DMS 273 (cell line): ENCODE results near the gene SPDYE2B.
"Not testable (repeated sequence)": the region's sequence is repeated elsewhere in the genome, so short reads cannot be mapped to it uniquely, and the experiment has no call there.

Source experiments
- DNase-seq: peaks from one replicate; lab custom pipeline; 2025; ENCODE audit not compliant: unreplicated experiment; lab: John Stamatoyannopoulos, UW

Gene SPDYE2B

DNA sequence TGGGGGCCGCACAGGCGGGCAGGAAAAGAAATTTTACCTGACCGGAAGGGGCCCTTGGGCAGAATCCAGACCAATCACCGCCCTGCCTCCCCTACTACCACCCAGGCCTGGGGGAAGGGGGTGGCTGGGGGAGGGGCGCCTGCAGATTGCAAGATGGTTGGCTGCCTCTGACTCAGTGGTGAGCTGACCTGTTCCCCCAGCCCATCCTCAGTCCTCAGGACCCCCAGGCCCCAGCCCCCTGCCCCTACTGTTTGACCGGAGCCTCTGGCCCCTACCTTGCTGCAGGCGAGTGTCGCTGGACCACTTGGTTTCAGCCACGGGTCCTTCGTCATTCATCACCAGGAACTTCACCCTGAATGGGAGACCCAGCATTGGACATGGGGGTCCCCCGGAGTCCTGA lies 11.3 kb upstream of the SPDYE2B start:
- DNase-seq = not testable (repeated sequence)

DNA sequence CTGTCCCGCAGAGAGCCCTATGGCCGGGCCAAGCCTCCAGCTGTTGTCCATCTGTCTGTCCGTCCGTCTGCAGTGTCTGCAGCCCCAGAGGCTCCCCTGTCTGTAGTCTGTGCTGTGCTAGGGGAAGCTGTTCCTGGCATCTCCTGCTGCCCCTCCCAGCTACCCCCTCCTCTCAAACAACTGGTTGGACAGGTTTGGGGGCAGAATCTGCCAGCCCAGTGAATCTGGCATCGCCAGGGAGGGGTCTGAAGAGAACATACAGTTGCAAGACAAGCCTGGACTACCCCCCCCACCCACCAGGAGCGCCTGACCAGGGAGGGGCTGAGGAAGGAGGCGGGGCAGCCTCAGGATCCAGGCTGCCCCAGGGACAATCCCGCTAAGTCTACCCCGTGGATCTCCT lies 7.4 kb upstream of the SPDYE2B start, which contains the start of gene UPK3BL1:
UPK3BL1 (minus strand) TSS at position 101 of the 400 bp plus-strand sequence; CDS start at position 51, 50 bp downstream.
- DNase-seq = not testable (repeated sequence)

DNA sequence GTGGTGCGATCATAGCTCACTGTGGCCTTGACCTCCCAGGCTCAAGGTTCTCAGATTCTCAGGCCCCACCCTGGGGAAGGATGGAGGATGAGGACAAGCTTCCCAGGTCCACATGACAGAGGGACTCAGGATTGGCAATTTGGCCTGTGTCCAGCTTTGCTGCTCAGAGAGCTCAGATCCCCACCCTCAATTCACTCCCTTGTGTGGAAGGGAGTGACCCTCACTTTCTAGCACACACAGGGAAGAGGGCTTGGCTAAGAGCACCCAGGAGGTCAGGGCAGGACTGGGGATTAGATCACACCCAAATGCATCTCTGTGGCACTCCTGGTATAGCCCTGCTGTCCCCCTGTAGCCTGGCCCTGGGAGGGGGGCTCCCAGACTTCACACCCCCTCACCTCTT lies 6.7 kb upstream of the SPDYE2B start:
- DNase-seq = not testable (repeated sequence)

- not testable (repeated sequence) for DNase-seq
Observed at GRCh38 chr7:102647813-102648212, 2.3 kb upstream of the SPDYE2B start.

GRCh38 chr7:102664765-102665164 lies 14.6 kb downstream of the SPDYE2B start:
- not testable (repeated sequence) for DNase-seq

DNA sequence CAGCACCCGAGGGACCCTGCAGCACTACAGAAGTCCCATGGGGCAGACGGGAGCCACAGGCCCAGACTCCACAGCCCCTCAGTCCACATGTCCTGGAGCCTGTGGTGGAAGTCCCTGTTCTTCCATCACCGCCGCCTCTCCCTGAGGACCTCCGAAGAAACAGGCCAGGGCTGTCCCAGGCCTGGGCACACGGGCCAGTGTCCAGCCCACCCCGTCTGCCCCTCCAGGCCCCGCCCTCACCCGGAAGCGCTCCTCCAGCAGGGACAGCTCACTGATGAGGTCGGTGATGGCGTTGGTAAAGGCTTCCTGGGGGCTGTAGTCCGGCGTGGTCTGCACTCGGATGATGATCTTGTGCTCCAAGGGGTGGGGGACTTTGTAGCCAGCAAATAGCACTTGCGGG lies 16.7 kb downstream of the SPDYE2B start:
- not testable (repeated sequence) for DNase-seq

- DNase-seq = not testable (repeated sequence)
Observed at GRCh38 chr7:102667523-102667922, 17.4 kb downstream of the SPDYE2B start.

- DNase-seq = not testable (repeated sequence)
Observed at GRCh38 chr7:102671166-102671955, 21.2 kb downstream of the SPDYE2B start, which contains the start of gene POLR2J2. Gene POLR2J2 (minus strand): TSS chr7:102671663. CDS start chr7:102671601, 62 bp downstream.

- DNase-seq = not testable (repeated sequence)
Observed at GRCh38 chr7:102671956-102672307, 21.8 kb downstream of the SPDYE2B start.

- DNase-seq = not testable (repeated sequence)
Observed at GRCh38 chr7:102673447-102674067, 23.4 kb downstream of the SPDYE2B start.

- DNase-seq = not testable (repeated sequence)
Observed at GRCh38 chr7:102675545-102675944, 25.4 kb downstream of the SPDYE2B start.

GRCh38 chr7:102680780-102681179 lies 30.7 kb downstream of the SPDYE2B start:
- DNase-seq = not testable (repeated sequence)

GRCh38 chr7:102682560-102682959 lies 32.4 kb downstream of the SPDYE2B start:
- not testable (repeated sequence) for DNase-seq

- not testable (repeated sequence) for DNase-seq
Observed at GRCh38 chr7:102688299-102689036, 38.3 kb downstream of the SPDYE2B start.

DNA sequence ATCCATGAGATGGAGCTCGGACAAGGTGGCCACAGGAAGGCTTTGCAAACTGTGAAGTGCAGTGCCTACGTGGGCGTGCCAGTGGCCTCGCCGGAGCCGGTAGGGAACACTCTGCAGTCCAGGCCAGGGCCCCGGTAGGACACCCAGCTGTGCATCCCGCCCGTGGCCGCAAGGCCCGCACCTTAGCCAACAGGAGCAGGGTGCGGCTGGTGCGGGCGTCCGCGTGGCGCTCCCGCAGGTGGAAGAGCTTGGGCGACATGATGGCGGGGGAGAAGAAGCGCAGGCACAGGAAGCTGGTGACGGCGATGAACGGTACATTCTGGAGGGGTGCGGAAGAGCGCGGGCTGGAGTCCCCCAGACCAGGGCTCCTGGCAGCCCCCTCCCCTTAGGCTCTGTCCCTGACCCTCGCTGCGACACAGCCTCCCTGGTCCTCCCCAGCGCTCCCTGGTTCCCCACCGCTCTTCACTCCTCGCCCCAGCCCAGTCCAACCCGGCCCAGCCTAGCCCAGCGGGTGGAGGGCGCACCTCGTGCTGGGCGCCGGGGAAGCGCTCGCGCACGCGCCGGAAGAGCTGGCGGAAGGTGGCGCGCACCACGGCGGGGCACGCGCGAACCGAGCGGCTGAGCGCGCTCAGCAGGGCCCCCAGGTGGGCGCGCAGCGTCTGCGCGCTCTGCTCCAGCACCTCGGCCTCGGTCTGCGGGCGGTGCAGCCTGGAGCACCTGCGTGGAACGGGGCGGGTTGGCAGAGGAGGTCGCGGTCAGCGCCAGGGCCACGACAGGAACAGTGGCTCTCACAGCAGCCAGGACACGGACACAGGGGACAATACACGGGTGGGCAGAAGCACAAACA lies 39.5 kb downstream of the SPDYE2B start:
- DNase-seq = not testable (repeated sequence)

GRCh38 chr7:102690602-102691001 lies 40.5 kb downstream of the SPDYE2B start:
- not testable (repeated sequence) for DNase-seq

- DNase-seq = not testable (repeated sequence)
Observed at GRCh38 chr7:102694008-102694407, 43.9 kb downstream of the SPDYE2B start.

DNA sequence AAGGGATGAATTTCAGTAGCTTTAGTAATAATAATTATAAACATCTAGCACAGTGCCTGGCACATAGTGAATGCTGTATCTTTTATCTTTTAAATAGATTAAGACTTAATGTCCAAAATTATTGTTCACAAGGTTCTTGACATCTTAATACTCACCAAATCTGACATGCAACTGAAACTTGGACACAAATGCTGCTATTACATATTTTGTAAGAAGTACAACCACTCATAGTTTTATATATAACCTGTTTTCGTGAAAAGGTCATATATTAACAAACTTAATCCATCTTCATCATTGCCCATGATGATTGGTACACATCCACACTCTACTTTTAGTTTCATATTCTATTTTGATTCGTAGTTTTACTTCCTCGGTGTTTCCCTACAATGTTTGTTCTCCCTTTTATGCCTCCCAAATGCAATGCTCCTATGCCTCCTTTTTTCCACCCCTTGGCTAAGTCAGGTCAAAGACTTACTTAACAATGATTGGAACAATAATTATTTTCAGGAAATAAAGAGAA lies 45.0 kb downstream of the SPDYE2B start:
- DNase-seq = not testable (repeated sequence)

DNA sequence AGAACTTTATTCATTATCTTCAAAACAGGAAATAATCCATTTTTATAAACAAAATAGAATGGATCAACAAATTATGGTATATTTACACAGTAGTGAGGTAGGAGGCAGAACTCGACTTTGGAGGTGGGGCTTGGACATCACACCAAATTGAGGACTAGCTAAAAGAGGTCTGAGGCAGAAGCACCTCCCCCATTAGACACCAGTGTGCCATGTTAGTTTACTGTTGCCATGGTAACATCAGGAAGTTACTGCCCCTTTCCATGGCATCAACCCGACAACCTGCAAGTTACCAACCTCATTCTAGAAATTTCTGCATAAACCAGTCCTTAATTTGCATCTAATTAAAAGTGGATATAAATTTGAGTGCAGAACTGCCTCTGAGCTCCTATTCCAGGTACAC lies 45.9 kb downstream of the SPDYE2B start:
- not testable (repeated sequence) for DNase-seq
